G401 (cell line): Measurements from ENCODE around the gene OTUD3. TPM values are rescaled to one million over a fixed set of nuclear protein-coding genes. Genes with fewer than 3 reads are reported as not detected.

Source experiments
- DNase-seq: peaks from one replicate; pipeline ENCODE4 v3.0.0-alpha.2; 2015; ENCODE audit warnings: low spot score
- in situ Hi-C: cut with HindIII; loops from 2 replicates; pipeline ENCODE4 v1.10.0; 2016; ENCODE audit warnings: low sequenced_read_pairs, mixed read lengths
- total RNA-seq: library from RNA; depleted of rRNA; stranded (reverse); fragments of >200 nt; shearing (Covaris generic); gene quantifications from 2 replicates; pipeline ENCODE4 v1.2.3, GENCODE V29; 2014; rRNA removed

Gene OTUD3
- total RNA-seq, 1 experiment from 2014 or later: 8.8 TPM

GRCh38 chr1:19936061-19936750 is 54.0 kb downstream of the OTUD3 start:
- in situ Hi-C loops: no loop called here
- no peak for DNase-seq

GRCh38 chr1:19938472-19938871 is 56.3 kb downstream of the OTUD3 start:
- no peak for DNase-seq
- in situ Hi-C loops: no loop called here

GRCh38 chr1:19940486-19941205 is 58.5 kb downstream of the OTUD3 start:
- in situ Hi-C loops: no loop called here
- DNase-seq: no peak

GRCh38 chr1:19941206-19941568 is 59.0 kb downstream of the OTUD3 start:
- no peak for DNase-seq
- in situ Hi-C loops: no loop called here

GRCh38 chr1:19942088-19942487 is 59.9 kb downstream of the OTUD3 start:
- DNase-seq: no peak
- in situ Hi-C loops: no loop called here

GRCh38 chr1:19942657-19943056 is 60.5 kb downstream of the OTUD3 start:
- in situ Hi-C loops: no loop called here
- no peak for DNase-seq

- DNase-seq: no peak
- in situ Hi-C loops: no loop called here
Measured at GRCh38 chr1:19945914-19946313, 63.7 kb downstream of the OTUD3 start.

- DNase-seq: no peak
- in situ Hi-C loops: no loop called here
Measured at GRCh38 chr1:19946331-19946751, 64.1 kb downstream of the OTUD3 start.

GRCh38 chr1:19946971-19947370 is 64.8 kb downstream of the OTUD3 start:
- in situ Hi-C loops: no loop called here
- no peak for DNase-seq

- no peak for DNase-seq
Measured at GRCh38 chr1:19949016-19949415, 66.8 kb downstream of the OTUD3 start.

GRCh38 chr1:19954059-19954458 is 71.9 kb downstream of the OTUD3 start:
- DNase-seq: no peak
- in situ Hi-C loops: no loop called here

More at GRCh38 chr1:19949016-19949415, 66.8 kb downstream of the OTUD3 start:
- in situ Hi-C loops: no loop called here

GRCh38 chr1:19955534-19956170 is 73.5 kb downstream of the OTUD3 start:
- no peak for DNase-seq
- in situ Hi-C loops: no loop called here

GRCh38 chr1:19957779-19958178 is 75.6 kb downstream of the OTUD3 start:
- in situ Hi-C loops: no loop called here
- DNase-seq: no peak

- in situ Hi-C loops: no loop called here
- no peak for DNase-seq
Measured at GRCh38 chr1:19960591-19960990, 78.4 kb downstream of the OTUD3 start.

Other genes with a start within 250 kb of the OTUD3 start
- 15.8 and 26.2 TPM in 2 replicates for gene NBL1, start 238.1 kb upstream of the OTUD3 start, total RNA-seq
- 0.14 and 0.62 TPM in 2 replicates for gene HTR6, start 217.5 kb upstream of the OTUD3 start, total RNA-seq
- gene TMCO4, start 82.5 kb upstream of the OTUD3 start, total RNA-seq: 10.1 and 12.6 TPM in 2 replicates
- not detected in 2 replicates for gene RNF186, start 67.1 kb upstream of the OTUD3 start, total RNA-seq
- gene PLA2G2E, start 41.2 kb downstream of the OTUD3 start, total RNA-seq: not detected in 2 replicates
- gene PLA2G2A, start 97.2 kb downstream of the OTUD3 start, total RNA-seq: not detected in 2 replicates
- not detected in 2 replicates for gene PLA2G5, start 187.8 kb downstream of the OTUD3 start, total RNA-seq
- gene PLA2G2D, start 237.1 kb downstream of the OTUD3 start, total RNA-seq: not detected in 2 replicates